GM21515 (cell line): ENCODE measurements around the gene IDI1.
"Not testable (repeated sequence)": the region's sequence is repeated elsewhere in the genome, so short reads cannot be mapped to it uniquely, and the experiment has no call there.

Source experiments
- ATAC-seq: cut with Tn5 transposase; IDR thresholded peaks from one replicate; pipeline ENCODE4 v1.9.1; 2021; ENCODE audit not compliant: unreplicated experiment

IDI1 gene

DNA sequence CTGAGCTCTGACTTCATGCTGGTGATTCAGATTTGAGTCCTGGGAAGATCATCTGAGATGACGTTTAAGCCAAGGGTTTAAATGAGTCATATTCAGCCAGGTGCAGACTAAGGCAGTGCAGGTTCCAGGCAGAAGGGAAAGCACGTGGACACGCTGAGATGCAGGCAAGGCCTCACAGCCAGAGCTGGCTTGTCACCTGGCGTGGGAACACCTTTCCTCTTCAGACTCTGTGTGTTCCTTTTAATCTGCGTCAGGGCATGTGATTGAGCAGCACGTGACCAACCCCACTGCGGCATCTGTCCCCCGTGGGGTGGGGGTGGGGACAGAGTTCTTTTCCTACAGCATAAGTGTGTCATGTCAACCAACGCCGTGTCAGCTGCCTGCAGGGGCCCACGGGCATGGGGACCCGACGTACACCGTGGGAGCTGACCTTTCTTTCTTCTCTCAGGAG, 12.6 kb downstream of the IDI1 start:
- ATAC-seq = peak; percentile 71

DNA sequence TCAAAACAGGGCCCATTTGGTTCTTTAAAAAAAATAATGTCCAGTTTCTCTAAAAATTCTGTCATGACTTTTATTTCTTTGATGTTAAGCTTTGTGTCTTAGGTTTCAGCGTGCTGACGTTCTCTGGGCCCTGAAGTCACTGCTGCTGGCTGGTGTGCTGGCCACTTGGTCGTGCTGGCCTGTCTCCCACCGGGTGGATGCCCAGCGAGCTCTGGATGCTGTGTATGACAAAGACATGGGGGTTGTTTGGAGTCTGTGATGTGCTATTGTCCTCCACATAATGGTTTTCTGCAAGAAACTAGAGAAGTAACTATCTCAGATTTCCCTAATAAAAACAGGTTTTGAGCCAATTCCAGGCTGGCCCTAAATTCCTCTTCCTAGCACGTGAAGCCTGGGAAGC, 13.7 kb downstream of the IDI1 start:
- ATAC-seq = no peak

DNA sequence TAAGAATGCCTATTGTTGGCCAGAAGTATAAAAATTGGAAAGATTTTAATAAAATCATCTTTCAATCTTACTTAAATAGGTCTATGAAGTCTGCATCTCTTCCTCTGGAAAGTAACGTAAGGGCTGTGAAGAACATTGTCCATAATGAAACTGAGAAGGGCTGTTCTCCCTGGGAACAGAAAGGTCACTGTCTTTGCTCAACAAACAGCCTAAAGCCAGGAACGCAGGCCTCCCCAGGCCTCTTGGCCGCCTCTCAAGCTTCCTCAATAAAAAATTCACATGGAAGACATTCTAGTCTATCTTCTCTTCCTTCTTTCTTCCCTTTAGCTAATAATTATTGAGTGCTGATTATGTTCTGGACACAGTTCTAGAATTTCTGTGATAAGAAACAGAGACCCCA, 14.2 kb downstream of the IDI1 start:
- ATAC-seq = no peak

DNA sequence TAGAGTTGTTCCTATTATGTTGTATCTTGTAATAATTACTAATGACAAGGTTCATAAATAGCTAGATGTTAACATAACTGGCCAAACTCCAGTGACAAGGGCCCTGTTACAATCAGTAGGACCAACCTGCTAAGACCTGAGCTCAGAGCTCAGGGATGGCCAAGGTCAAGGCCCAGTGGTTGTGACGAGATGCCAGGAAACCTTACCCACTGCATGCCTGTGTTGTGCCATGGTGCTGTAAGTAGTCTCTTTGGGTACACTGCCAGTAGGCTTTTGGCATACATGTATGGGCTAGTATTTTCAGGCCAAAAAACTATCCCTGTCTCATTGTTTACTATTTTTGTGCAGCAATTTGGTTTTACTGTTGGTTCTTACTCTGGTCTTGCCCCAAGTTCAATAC, 15.3 kb downstream of the IDI1 start:
- ATAC-seq = no peak

DNA sequence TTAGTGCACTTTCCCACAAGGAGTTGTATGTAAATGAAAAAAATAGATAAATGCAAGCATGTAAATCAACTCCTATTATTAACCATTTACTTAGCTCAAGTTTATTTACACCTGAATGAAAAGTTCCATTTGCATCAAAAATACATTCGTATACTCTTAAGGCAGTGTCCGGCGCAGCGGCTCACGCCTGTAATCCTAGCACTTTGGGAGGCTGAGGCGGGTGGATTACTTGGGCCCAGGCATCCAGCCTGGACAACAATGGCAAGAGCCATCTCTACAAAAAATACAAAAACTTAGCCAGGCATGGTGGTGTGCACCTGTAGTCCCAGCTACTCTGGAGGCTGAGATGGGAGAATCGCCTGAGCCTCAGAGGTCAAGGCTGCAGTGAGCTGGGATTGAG, 19.1 kb downstream of the IDI1 start:
- ATAC-seq = no peak

DNA sequence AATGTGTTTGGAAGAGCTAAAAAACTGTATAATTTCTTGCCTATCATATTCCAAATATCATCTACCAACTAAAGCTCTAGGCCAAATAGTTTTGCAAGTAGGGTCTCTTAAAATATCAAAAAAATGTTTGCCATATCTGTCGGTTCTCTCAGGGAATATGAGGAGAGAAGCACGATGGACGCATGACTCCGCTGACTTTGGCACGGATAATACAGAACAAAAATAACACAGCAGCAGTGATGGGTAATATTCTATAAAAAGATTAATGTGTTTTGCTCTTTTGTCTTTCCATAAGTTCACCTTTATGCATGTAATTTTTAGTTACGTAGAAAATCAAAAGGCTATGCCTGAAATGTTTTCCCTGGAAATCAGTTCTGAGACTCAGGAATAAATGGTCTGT, 22.3 kb downstream of the IDI1 start:
- no peak for ATAC-seq

DNA sequence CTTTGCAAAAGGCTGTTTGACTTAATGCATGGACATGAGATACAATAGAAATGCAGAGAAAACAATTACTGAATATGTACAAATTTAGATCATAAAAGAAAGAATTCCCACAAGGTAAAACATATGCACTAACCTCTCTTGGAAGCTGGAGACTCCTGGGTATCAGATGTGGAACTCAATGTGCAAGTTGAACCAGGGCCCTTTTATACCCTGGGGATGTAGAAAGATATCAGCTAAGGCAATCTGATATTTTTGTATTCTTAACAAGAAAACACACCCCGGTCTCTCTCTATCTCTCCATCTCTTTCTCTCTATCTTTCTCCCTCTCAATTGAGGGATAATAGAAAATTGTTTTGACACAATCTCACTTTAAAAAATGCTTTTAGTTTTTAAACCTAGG, 23.2 kb downstream of the IDI1 start, which contains the start of gene IDI2:
Gene IDI2, minus strand, starts transcription at position 177 of the 400 bp plus-strand sequence. CDS start 1,136 bp downstream, outside the sequence.
- no peak for ATAC-seq

DNA sequence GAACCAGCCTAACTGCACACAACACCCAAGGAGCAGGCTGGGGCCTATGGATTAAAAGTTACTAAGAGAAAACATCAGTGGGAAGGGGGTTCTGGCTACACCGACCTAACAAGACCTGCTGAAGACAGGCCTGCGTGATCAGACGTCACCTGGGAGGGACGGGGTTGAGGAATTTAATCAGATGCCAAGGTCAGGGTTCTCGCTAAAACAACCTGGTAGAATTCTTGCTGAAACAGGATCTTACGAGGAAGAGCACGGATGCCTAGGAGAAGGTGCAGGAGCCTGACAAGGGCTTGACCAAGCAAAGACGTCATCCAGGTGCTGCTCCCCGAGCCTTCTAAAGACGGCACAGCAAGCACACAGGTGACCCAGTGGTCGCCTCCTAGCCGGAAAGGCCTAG, 24.8 kb downstream of the IDI1 start:
- ATAC-seq = no peak

DNA sequence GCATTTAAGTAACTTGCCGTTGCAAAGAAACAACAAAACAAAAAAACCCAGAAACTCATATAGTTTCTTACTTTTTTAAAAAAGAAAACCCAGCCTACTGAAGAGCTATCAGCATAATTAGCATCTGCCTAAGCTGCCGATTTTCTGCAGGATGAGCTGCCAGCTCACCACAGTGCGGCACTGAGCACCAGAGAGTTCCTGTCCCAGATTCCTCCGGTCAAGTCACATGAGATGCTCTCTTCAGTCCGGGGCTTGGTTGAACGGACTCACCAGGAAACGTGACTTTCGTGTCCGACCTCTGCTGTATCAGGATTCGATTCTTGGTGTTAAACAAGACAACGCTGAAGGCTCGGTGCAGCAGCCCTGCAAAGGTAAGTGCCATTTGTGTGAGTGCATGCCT, 26.5 kb downstream of the IDI1 start:
- no peak for ATAC-seq

DNA sequence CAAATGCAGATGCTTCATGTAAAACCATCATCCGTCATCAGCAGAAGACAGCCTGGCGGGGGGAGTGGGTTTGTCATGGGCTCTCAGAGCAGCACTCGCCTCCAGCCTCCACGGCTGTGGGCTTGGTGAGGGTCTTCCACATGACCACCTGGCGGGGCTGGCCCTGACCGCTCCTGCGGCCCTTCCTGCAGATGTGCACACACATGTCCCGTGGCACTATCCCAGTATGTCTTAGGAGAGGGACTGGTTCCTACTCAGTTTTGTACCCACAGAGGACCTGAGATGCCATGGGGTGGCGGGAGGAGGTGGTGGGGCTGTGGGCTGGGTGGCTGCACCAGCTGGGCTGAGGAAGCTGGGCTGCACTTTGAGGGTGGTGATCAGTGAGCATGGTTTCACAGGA, 28.0 kb downstream of the IDI1 start:
- no peak for ATAC-seq

DNA sequence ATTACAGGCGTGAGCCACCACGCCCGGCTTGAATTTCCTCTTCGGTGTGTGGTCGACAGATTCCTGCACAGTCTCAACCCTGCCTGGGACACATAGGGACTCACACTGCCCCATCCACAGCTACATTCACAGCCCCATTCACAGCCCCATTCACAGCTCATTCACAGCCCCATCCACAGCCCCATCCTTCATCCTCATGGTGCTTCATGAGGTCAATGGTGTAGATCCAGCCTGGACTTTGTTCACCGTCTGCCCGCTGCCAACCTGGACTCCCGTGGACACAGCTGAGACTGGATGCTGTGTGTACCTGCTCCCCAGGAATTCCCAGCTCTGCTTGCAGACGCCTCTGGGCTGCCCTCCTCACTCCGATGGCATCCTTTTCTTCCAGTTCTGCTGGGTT, 28.5 kb downstream of the IDI1 start:
- no peak for ATAC-seq

DNA sequence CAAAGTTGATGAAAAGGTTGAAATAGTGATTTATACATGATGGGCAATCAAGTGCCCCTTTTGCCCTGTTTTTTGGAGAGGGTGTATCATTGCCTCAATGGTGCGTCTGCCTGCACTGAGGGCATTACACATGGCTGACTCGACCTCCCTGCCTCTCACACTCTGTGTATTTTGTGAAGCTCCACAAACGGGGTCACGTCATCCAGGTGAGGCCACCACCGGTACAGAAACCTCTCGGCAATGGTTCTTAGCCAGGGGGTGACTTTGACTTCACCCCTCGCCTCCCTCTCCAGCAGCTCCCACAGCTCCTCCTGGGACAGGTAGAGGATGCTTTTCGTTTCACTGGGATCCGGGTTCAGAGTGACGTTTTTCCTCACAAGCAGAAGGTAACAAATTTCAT, 29.6 kb downstream of the IDI1 start:
- ATAC-seq = no peak

DNA sequence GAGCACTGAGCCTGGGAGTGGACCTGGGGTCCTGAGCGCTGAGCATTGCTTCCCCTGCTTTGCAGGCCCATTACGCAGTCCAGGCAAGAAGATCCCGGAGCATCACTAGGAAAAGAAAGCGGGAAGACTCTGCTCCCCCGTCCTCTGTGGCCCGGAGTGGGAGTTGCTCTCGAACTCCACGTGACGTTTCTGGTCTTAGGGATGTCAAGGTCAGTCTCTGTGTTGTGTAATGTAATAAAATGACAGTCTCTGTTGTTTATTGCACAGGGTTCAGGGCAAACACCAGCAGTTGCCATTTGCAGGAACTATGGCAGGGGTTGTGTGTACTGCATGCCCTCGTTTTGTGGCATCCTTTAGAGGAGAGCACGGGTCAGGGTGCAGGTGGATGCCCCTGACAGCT, 33.2 kb downstream of the IDI1 start:
- no peak for ATAC-seq

DNA sequence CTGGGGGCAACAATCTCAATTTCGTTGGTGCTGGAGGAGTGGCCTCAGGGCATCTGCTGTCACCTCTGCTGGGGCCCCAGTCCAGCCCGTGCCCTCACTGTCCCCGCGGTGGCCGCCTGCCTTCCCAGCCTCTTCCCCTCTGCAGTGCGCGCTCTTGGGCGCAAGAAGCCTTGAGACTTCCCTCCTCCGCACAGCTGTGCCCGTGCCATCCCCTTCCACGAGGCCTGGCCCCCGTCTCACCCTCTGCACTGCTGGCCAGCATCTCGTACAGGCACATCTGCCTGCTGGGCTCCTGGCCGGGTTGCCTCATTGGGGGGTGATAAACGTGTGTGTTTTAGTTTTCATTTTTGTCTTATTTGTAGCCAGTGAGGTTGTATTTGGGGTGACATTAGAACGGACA, 37.2 kb downstream of the IDI1 start:
- no peak for ATAC-seq

DNA sequence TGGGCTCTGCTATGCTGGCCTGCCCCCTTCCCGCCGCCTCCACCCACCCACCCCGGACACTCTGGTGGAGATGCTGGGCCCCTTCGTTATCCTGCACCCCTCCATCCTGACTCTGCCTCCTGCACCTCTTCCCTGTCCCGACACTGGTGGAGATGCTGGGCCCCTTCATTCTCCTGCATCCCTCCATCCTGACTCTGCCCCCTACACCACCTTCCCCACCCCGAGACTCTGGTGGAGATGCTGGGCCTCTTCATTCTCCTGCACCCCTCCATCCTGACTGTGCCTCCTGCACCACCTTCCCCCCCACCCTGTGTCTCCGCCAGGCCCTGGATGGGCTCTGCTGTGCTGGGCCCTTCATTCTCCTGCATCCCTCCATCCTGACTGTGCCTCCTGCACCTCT, 38.2 kb downstream of the IDI1 start:
- no peak for ATAC-seq

DNA sequence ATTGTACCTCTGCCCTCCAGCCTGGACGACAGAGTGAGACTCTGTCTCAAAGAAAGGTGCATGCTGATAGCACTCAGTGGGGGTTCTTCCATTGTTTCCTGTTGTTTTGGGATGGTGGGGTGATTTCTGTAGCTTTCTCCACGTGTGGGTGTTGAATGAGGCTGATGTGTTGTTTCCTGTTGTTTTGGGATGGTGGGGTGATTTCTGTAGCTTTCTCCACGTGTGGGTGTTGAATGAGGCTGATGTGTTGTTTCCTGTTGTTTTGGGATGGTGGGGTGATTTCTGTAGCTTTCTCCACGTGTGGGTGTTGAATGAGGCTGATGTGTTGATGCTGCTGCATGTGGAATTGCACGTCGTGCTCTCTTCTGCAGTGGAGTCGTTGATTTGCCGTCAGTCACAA, 39.0 kb downstream of the IDI1 start:
- ATAC-seq = not testable (repeated sequence)

DNA sequence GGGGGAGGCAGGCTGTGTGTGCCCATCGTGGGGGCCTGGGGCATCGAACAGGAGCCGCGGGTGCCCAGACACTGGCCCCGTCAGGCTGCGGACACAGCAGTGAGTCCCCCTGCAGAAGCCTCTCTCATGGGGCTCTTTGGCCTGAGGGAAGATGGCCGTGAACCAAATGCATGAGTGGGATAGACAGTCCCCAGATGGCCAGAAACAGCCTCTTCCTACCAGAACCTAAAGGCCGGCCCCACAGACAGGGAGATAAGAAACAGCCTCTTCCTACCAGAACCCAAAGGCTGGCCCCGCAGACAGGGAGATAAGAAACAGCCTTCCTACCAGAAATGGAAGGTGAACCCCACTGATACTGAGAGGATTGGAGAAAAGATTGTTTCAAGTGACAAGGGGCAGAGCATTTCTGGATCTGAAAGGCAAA, 39.8 kb downstream of the IDI1 start:
- no peak for ATAC-seq

DNA sequence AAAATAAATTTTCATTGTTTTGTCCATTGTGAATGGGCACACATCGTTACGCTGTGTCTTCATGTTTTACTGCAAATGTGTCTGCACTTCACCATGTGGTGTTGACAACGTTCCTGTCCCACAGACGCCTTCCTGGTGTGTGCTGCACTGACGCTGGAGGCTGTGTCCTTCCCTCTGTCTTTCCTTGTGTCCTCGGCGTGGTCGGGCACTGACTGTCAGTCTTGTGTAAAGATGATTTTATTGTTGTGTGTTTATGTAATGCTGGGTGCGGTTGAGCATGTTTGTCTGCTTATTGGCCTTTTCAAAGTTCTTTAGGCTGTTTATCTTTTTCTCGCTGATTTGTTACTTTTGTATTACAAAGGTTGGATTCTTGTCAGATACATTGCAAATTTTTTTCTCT, 41.3 kb downstream of the IDI1 start:
- ATAC-seq = no peak

DNA sequence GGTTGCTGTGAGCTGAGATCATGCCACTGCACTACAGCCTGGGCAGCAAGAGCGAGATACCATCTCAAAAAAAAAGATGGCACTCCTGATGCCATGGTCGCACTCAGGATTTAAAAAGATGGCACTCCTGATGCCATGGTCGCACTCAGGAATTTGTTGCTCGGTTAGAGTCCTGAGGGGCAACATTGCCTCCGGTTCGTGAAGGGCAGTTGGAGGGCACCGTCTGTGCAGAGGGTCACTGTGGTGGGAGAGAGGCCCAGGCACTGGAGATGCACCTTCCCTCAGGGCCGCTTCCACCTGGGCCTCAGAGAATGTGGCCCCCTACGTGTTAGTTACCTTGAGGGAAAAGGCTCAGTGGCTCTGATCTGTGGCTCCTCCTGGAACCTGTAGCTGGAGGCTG, 42.3 kb downstream of the IDI1 start:
- no peak for ATAC-seq

DNA sequence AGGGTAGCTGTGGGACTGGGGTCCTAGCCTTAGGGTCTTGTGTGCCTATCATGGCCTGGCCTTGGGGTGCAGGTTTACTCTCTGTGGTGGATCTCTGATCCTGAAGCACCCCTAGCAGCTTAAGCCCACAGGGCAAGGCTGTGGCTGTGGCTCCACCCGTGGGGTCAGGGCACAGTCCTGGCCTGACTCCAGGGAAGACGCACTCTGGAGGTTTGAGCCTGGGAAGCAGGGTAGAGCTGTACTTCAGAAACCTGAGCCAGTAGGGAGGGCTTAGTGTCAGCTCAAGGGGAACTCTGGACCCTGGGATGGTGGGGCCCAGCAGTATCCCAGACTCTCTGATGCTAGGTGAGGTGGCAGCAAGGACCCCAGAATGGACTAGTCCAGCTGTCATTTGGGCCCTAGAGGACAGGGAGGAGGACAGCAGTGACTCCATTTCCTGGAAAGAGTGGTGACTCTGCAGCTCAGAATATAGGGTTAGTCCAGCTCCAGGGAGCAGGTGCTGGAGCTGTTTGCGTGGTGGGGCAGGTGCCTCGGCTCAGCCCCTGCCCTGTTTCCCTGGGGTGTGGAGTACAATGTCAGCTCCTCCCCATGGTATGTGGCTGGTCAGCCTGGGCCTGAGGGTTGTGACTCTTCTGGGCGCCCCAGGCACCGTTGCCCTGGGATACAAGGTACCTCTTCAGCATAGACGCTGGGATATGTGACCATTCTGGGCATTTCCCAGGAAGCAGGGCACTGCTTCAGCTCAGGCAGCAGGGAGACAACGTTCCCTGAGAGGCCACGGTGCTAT, 44.8 kb downstream of the IDI1 start:
- ATAC-seq = no peak

DNA sequence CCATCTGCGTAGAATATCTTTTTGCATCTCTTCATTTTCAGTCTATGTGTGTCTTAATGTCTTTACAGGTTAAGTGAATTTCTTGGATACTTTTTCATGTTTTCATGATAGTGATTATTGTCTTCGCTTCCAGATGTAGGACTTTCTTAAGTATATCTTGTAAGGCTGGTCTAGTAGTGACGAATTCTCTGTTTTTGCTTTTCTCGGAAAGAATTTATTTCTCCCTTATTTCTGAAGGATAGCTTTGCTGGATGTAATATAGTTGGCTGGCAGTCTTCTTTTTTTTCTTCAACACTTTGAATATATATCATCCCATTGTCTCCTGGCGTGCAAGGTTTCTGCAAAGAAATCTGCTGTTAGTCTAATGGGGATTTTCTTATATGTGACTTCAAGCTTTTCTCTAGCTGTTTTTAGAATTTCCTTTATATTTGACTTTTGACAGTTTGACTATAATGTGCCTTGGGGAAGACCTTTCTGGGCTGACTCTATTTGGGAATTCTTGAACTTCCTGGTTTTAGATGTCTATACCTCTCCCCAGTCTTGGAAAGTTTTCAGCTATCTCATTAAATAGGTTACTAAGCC, 46.4 kb downstream of the IDI1 start:
- no peak for ATAC-seq

DNA sequence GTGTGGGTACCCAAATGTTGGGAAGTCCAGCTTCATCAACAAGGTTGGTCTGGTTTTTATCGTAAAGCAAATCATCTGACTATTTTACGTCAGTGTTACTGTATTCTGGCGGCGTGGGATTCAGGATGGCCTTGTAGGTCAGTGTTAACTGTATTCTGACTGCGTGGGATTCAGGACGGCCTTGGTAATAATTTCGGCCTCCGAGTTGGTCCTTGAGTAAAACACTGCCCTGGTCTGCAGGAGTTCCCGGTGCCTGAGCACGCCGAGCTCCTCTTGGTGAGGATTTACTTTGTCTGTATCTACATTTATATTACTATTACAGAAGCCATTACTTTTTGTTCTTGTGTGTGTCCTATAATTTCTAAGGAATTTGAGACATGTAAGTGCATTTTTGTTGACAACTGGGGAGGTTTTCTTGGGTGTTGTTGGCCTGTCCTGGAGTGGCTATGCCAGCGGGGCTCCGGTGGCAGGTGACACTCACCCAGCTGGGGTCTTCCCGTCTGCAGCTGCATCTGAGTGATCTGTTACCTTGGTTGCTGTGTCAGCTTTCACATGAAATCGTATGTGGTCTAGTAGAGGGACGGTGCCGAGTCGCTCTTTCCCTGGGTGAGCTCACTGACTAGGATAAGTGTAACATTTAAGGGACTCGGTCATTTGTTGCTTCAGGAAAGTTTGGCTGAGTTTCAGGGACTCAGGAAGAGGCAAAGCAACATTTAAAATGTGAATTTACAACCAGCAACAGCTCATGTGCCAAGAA, 51.5 kb downstream of the IDI1 start:
- ATAC-seq = no peak
